ENCODE measurements around the gene BAD. TPM values are rescaled to one million over a fixed set of nuclear protein-coding genes. Genes with fewer than 3 reads are reported as not detected.

The BAD gene
- total and polyA plus RNA-seq, 10 of the 15 experiments (the other 5 are each of a cell fraction or from before 2014, with no cell fraction given): 1.5 to 67.2 (median 39.6) TPM

GRCh38 chr11:64252003-64252872 lies 32.2 kb downstream of the BAD start:
- CTCF ChIA-PET: interaction anchor here (0.6 to 4.8 kb wide), 12 partner anchors 8 to 89 kb away, joined by 3 to 64 read pairs (median 6); partner anchors contain the start of genes CATSPERZ, FERMT3, FKBP2 and STIP1
- Histone ChIP-seq H3K9ac (ENCODE audit: control insufficient read depth, insufficient read depth, low read length) (peak overlapping the region; percentile 82), H3K36me3 (ENCODE audit: control insufficient read depth in 2 of 2, insufficient read depth in 2 of 2, low read length in 1 of 2) (no peaks in the 10 kb centered on the region; a peak in 2 of 4 replicates), H3K9me3 (replicated peaks; ENCODE audit: control insufficient read depth, insufficient read depth, low read length) (no peaks in the 10 kb centered on the region), H3K27me3 (replicated peaks in 1 of 2; ENCODE audit: control insufficient read depth in 2 of 2, insufficient read depth in 2 of 2, low read length in 1 of 2) (no peaks in the 10 kb centered on the region), H3K27ac (ENCODE audit: control insufficient read depth, insufficient read depth) (no peak overlapping the region), H3K4me2 (ENCODE audit: control insufficient read depth, insufficient read depth) (peak overlapping the region; percentile 100), H2AFZ (ENCODE audit: control insufficient read depth, low read depth, low read length) (peak overlapping the region; percentile 65), H4K20me1 (ENCODE audit: control insufficient read depth, insufficient read depth) (no peaks in the 10 kb centered on the region), H3K79me2 (ENCODE audit: control insufficient read depth, insufficient read depth, low read length) (no peaks in the 10 kb centered on the region; the same call in 1 of the 2 replicates), H3K4me3 (peak overlapping the region; percentile 66), H3K4me1 (ENCODE audit: control insufficient read depth, insufficient read depth, low read length) (peaks cover 6% of the 10 kb centered on the region)
- SMC1A ChIA-PET (ENCODE audit: uncharacterized antibody, unreplicated experiment): interaction anchor here (1.7 kb wide), 1 partner anchor 47 kb away, joined by 15 read pairs; the partner anchor contains the start of gene FERMT3
- POLR2A ChIA-PET: interaction anchor here (0.6 to 2.0 kb wide), 6 partner anchors 11 to 53 kb away, joined by 3 to 12 read pairs (median 6); partner anchors contain the start of genes ESRRA, FERMT3 and FKBP2
- BruUV-seq (replicated peaks): no TSS peak
- FAIRE-seq (no peak), DNase-seq (ENCODE audit: low read depth, low spot score) (no peak), ATAC-seq (peak; percentile 21)
- intact Hi-C loops (cut with micrococcal nuclease; ENCODE audit: unreplicated experiment): no loop called here
- WGBS (ENCODE audit: insufficient coverage, insufficient replicate concordance, low lambda C conversion rate, missing lambda C conversion rate): 1% methylated on average over 20 of the region's 23 CpGs
- in situ Hi-C loops (cut with MboI): no loop called here
- RAD21 ChIA-PET (ENCODE audit: unreplicated experiment): interaction anchor here (0.6 to 3.1 kb wide), 9 partner anchors 8 to 66 kb away, joined by 3 to 30 read pairs (median 4); partner anchors contain the start of genes CATSPERZ, ESRRA, FERMT3 and FKBP2
- TF ChIP-seq CTCF (IDR thresholded peaks at IDR 0.05 in 2 of 3, conservative IDR thresholded peaks at IDR 0.05 in 1 of 3; ENCODE audit: control insufficient read depth in 2 of 3, extremely low read depth in 1 of 3, insufficient read depth in 1 of 3, low read depth in 3 of 3, low read length in 3 of 3) (peak; percentile 35 to 54 (median 36); a peak in 4 of 6 replicates), PRDM15 (CRISPR knock-in tag; IDR thresholded peaks at IDR 0.05) (no peak), HDAC2 (IDR thresholded peaks at IDR 0.05) (no peak), SPI1 (IDR thresholded peaks at IDR 0.05; ENCODE audit: borderline replicate concordance, insufficient read depth, low read depth, low read length) (no peak), ZNF622 (IDR thresholded peaks at IDR 0.05) (no peak), ETV6 (conservative IDR thresholded peaks at IDR 0.05 in 1 of 2, IDR thresholded peaks at IDR 0.05 in 1 of 2; ENCODE audit: borderline replicate concordance in 1 of 2, low read depth in 1 of 2) (no peak), NBN (IDR thresholded peaks at IDR 0.05) (0 out of 2 replicates have a peak, but pooled peaks have one; percentile 36), RUNX3 (IDR thresholded peaks at IDR 0.05; ENCODE audit: low read length) (no peak), RELB (IDR thresholded peaks at IDR 0.05; ENCODE audit: low read depth) (0 out of 2 replicates have a peak, but pooled peaks have one; percentile 37), ESRRA (IDR thresholded peaks at IDR 0.05; ENCODE audit: low read length) (no peak), TCF12 (IDR thresholded peaks at IDR 0.05; ENCODE audit: low read depth, low read length) (0 out of 2 replicates have a peak, but pooled peaks have one; percentile 6), IRF4 (IDR thresholded peaks at IDR 0.05; ENCODE audit: low read depth, low read length) (no peak), SMARCA5 (IDR thresholded peaks at IDR 0.05) (no peak), EGR1 (IDR thresholded peaks at IDR 0.05; ENCODE audit: borderline replicate concordance in 1 of 2, low read depth in 2 of 2, low read length in 2 of 2) (0 out of 3 replicates have a peak, but pooled peaks of 1 of the 2 experiments have one; percentile 1), HDGF (IDR thresholded peaks at IDR 0.05) (peak; percentile 44; the same call in 1 of the 2 replicates)
